K562 (cell line): ENCODE results near the gene CAPN5. TPM values are rescaled to one million over a fixed set of nuclear protein-coding genes. Genes with fewer than 3 reads are reported as not detected.

Experiments
- ARID4B ChIP-seq: sonication (generic); formaldehyde crosslinking; IDR thresholded peaks from 2 replicates; pipeline ENCODE4 v1.8.0; 2022; ENCODE audit warnings: mild to moderate bottlenecking, missing genetic modification reagents
- CREB1 ChIP-seq, 2 experiments: sonication (generic) in 1 of 2; formaldehyde crosslinking in 1 of 2; IDR thresholded peaks; 2 replicates each; pipeline versions ENCODE4 v1.6.1 to v1.8.0; 2012 to 2022; ENCODE audit warnings: inconsistent platforms in 1 of 2, mild to moderate bottlenecking in 1 of 2, missing genetic modification reagents in 1 of 2, moderate library complexity in 1 of 2
- CREBBP ChIP-seq: IDR thresholded peaks from one replicate; pipeline ENCODE4 v1.6.1; 2012; ENCODE audit warnings: low read depth, mild to moderate bottlenecking, control low read depth, inconsistent platforms, low read length
- ESRRA ChIP-seq: fragments of 450-650 bp; IDR thresholded peaks from 2 replicates; pipeline ENCODE4 v1.6.1; 2014; ENCODE audit warnings: low read depth, mild to moderate bottlenecking, moderate library complexity, borderline replicate concordance
- ETV6 ChIP-seq, 3 experiments: fragments of 150-350 bp in 1 of 3; sonication (generic) in 1 of 3; formaldehyde crosslinking in 1 of 3; IDR thresholded peaks; 2 replicates each; pipeline versions ENCODE4 v1.6.1 to v1.8.0; 2014 to 2022; ENCODE audit warnings: borderline replicate concordance in 2 of 3, low read depth in 2 of 3, antibody characterized with exemption in 1 of 3, low read length in 1 of 3, mild to moderate bottlenecking in 1 of 3, missing genetic modification reagents in 1 of 3
- GTF2E2 ChIP-seq: fragments of 200-800 bp; sonication (Bioruptor generic); IDR thresholded peaks from 2 replicates; pipeline ENCODE4 v1.6.1; 2016; ENCODE audit warnings: missing genetic modification characterization, missing compliant biosample characterization
- IFI16 ChIP-seq: fragments of 250-450 bp; sonication (Bioruptor Pico); IDR thresholded peaks from 2 replicates; pipeline ENCODE4 v2.1.2; 2022; ENCODE audit warnings: mild to moderate bottlenecking, inconsistent platforms
- LEF1 ChIP-seq: fragments of 450-650 bp; IDR thresholded peaks from 2 replicates; pipeline ENCODE4 v1.6.1; 2016; ENCODE audit warnings: mild to moderate bottlenecking
- MAFK ChIP-seq: IDR thresholded peaks from 2 replicates; pipeline ENCODE4 v1.6.1; 2011; ENCODE audit warnings: low read length, improper control_type of control experiment
- MYBL2 ChIP-seq, 2 experiments: fragments of 450-650 bp in 1 of 2; sonication (generic) in 1 of 2; formaldehyde crosslinking in 1 of 2; IDR thresholded peaks; 2 replicates each; pipeline versions ENCODE4 v1.6.1 to v1.8.1; 2017 to 2022; ENCODE audit warnings: borderline replicate concordance in 1 of 2, inconsistent platforms in 1 of 2, low read depth in 1 of 2, mild to moderate bottlenecking in 1 of 2, missing genetic modification reagents in 1 of 2, moderate library complexity in 1 of 2
- NCOA6 ChIP-seq: fragments of 450-650 bp; IDR thresholded peaks from 2 replicates; pipeline ENCODE4 v1.6.1; 2017; ENCODE audit warnings: mild to moderate bottlenecking
- NONO ChIP-seq, 2 experiments: fragments of 200-400 bp in 1 of 2; fragments of 450-650 bp in 1 of 2; formaldehyde crosslinking in 1 of 2; IDR thresholded peaks; 2 replicates each; pipeline ENCODE4 v1.6.1; 2017; ENCODE audit warnings: low read depth in 2 of 2, mild to moderate bottlenecking in 2 of 2, moderate library complexity in 2 of 2, low read length in 1 of 2
- NR2F6 ChIP-seq: fragments of 450-650 bp; formaldehyde crosslinking; IDR thresholded peaks from 2 replicates; pipeline ENCODE4 v1.4.0; 2020; ENCODE audit warnings: mild to moderate bottlenecking
- SRSF1 ChIP-seq: fragments of 200-400 bp; formaldehyde crosslinking; IDR thresholded peaks from 2 replicates; pipeline ENCODE4 v1.6.1; 2017; ENCODE audit warnings: mild to moderate bottlenecking, low read depth, low read length, moderate library complexity
- TEAD1 ChIP-seq, 2 experiments: fragments of 450-650 bp in 1 of 2; sonication (generic) in 1 of 2; formaldehyde crosslinking; IDR thresholded peaks; 2 replicates each; pipeline versions ENCODE4 v1.4.0 to v1.8.0; 2020 to 2022; ENCODE audit warnings: mild to moderate bottlenecking in 2 of 2, missing genetic modification reagents in 1 of 2
- ZKSCAN8 ChIP-seq: fragments of 200-800 bp; sonication (Bioruptor generic); IDR thresholded peaks from 2 replicates; pipeline ENCODE4 v1.6.1; 2016; ENCODE audit warnings: missing genetic modification characterization, missing compliant biosample characterization
- ZNF224 ChIP-seq: sonication (generic); formaldehyde crosslinking; IDR thresholded peaks from 2 replicates; pipeline ENCODE4 v1.8.0; 2022; ENCODE audit warnings: mild to moderate bottlenecking, missing genetic modification reagents
- ZNF282 ChIP-seq: sonication (generic); formaldehyde crosslinking; IDR thresholded peaks from 2 replicates; pipeline ENCODE4 v1.8.1; 2023; ENCODE audit warnings: missing genetic modification reagents
- ZNF561 ChIP-seq: fragments of 450-650 bp; formaldehyde crosslinking; conservative IDR thresholded peaks from 2 replicates; pipeline ENCODE4 v1.4.0; 2020; ENCODE audit warnings: mild to moderate bottlenecking, moderate library complexity
- ZNF77 ChIP-seq: fragments of 250-450 bp; sonication (Bioruptor Pico); IDR thresholded peaks from 2 replicates; pipeline ENCODE4 v1.5.0; 2020
- ZZZ3 ChIP-seq: fragments of 450-650 bp; IDR thresholded peaks from 2 replicates; pipeline ENCODE4 v1.6.1; 2016; ENCODE audit warnings: antibody characterized with exemption, mild to moderate bottlenecking, moderate library complexity
- polyA plus RNA-seq, 8 experiments: library from polyadenylated mRNA; depleted of rRNA in 4 of 8; stranded (reverse) in 5 of 8; unstranded in 3 of 8; fragments of >200 nt; fragmentation: Nextera tagmentation in 2 of 8; fragmentation: Illumina TruSeq in 1 of 8; extraction: Ambion mirVana in 2 of 8; extraction: Trizol in 1 of 8; gene quantifications; 2 replicates each; pipeline versions ENCODE4 v1.2.1 to v1.2.3, GENCODE V29; 2011 to 2014; ENCODE audit warnings: inconsistent platforms in 1 of 8, missing spikeins in 1 of 8
- total RNA-seq, 7 experiments: library from RNA; depleted of rRNA in 6 of 7; stranded (reverse); fragments of >200 nt in 6 of 7; fragmentation: Illumina TruSeq in 2 of 7; extraction: Trizol in 2 of 7; gene quantifications; 2 replicates each; pipeline versions ENCODE4 v1.2.1 to v1.2.3, GENCODE V29; 2011 to 2021; ENCODE audit warnings: low replicate concordance in 1 of 7
- TF ChIP-seq, protein P1 (sequence below): fragments of 250-450 bp; sonication (Bioruptor Pico); IDR thresholded peaks from 2 replicates; pipeline ENCODE4 v1.8.0; 2021; ENCODE audit warnings: borderline replicate concordance, mild to moderate bottlenecking, moderate library complexity; ENCODE audit not compliant: poor library complexity, severe bottlenecking

CAPN5 gene
- total and polyA plus RNA-seq, 9 of the 15 experiments (the other 6 are each of a cell fraction or from before 2014, with no cell fraction given) = 0.04 to 0.44 (median 0.14) TPM; not detected in 2

- no peak for TF ChIP-seq MYBL2 (IDR thresholded peaks at IDR 0.05; ENCODE audit: low read depth)
- no peak for TF ChIP-seq MYBL2 (CRISPR knock-in tag; IDR thresholded peaks at IDR 0.05; ENCODE audit: borderline replicate concordance)
- TF ChIP-seq ZNF282 (CRISPR knock-in tag) = no peak
- TF ChIP-seq TEAD1 (CRISPR knock-in tag; IDR thresholded peaks at IDR 0.05) = peak in 1 of 2 experiments; percentile 22; a peak in 1 of 4 replicates
- no peak for TF ChIP-seq ZKSCAN8 (CRISPR knock-in tag)
- TF ChIP-seq NR2F6 = no peak
- no peak for TF ChIP-seq ZZZ3
- TF ChIP-seq IFI16 (CRISPR knock-in tag) = no peak
- TF ChIP-seq CREB1 (IDR thresholded peaks at IDR 0.05) = no peak
- no peak for TF ChIP-seq CREB1 (CRISPR knock-in tag; IDR thresholded peaks at IDR 0.05)
- no peak for TF ChIP-seq ZNF224 (CRISPR knock-in tag)
- no peak for TF ChIP-seq ZNF77 (CRISPR knock-in tag)
- 0 out of 4 replicates have a peak, but pooled peaks of 1 of the 2 experiments have one; percentile 49 for TF ChIP-seq NONO (IDR thresholded peaks at IDR 0.05; ENCODE audit: low read depth in 2 of 2, low read length in 1 of 2)
- no peak for TF ChIP-seq ZNF561 (CRISPR knock-in tag)
- TF ChIP-seq MAFK = no peak
- no peak for TF ChIP-seq SRSF1
- no peak for TF ChIP-seq CREBBP
- TF ChIP-seq, protein P1, sequence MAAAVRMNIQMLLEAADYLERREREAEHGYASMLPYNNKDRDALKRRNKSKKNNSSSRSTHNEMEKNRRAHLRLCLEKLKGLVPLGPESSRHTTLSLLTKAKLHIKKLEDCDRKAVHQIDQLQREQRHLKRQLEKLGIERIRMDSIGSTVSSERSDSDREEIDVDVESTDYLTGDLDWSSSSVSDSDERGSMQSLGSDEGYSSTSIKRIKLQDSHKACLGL (CRISPR knock-in tag) = no peak
- TF ChIP-seq GTF2E2 (tag) = no peak
- no peak for TF ChIP-seq LEF1
- no peak for TF ChIP-seq ARID4B (CRISPR knock-in tag)
- peak; percentile 43; the same call in 1 of the 2 replicates for TF ChIP-seq ESRRA
- no peak for TF ChIP-seq ETV6 (IDR thresholded peaks at IDR 0.05; ENCODE audit: borderline replicate concordance in 1 of 2, low read depth in 2 of 2, low read length in 1 of 2)
- no peak for TF ChIP-seq ETV6 (CRISPR knock-in tag; IDR thresholded peaks at IDR 0.05; ENCODE audit: borderline replicate concordance)
- TF ChIP-seq NCOA6 = no peak
These were observed at the start of gene CAPN5 (continued) for GRCh38 chr11:77066229-77067042.
